ENCODE data around the gene AGTRAP. TPM values are rescaled to one million over a fixed set of nuclear protein-coding genes. Genes with fewer than 3 reads are reported as not detected.

Gene AGTRAP
- total RNA-seq, 1 experiment from 2014 or later, result 57.0 TPM

- Histone ChIP-seq H3K4me3 (ENCODE audit: low read depth in 2 of 2, low read length in 2 of 2) (no peak overlapping the region), H3K9me3 (ENCODE audit: control insufficient read depth, insufficient read depth, low read depth, low read length) (no peaks in the 10 kb centered on the region), H3K27ac (ENCODE audit: low read length) (no peak overlapping the region), H3K27me3 (ENCODE audit: control insufficient read depth, insufficient read depth, low read length) (no peaks in the 10 kb centered on the region), H3K4me1 (ENCODE audit: control insufficient read depth, insufficient read depth, low read length) (no peaks in the 10 kb centered on the region), H3K36me3 (ENCODE audit: control insufficient read depth, insufficient read depth, low read length) (no peaks in the 10 kb centered on the region)
- POLR2A ChIA-PET, result interaction anchor here (0.9 kb wide), 1 partner anchor 113 kb away, joined by 4 read pairs; no protein-coding TSS in a partner anchor
- DNase-seq (ENCODE audit: low read depth, low spot score) (no peak), ATAC-seq (no peak)
- no TSS peak for BruUV-seq (replicated peaks)
- TF ChIP-seq REST (IDR thresholded peaks at IDR 0.05; ENCODE audit: insufficient read depth in 1 of 2, low read depth in 2 of 2, low read length in 1 of 2), result no peak
- TF ChIP-seq POLR2AphosphoS5 (IDR thresholded peaks at IDR 0.05; ENCODE audit: low read depth, low read length), result no peak
- no peak for TF ChIP-seq CTCF (IDR thresholded peaks at IDR 0.05)
- TF ChIP-seq SIN3A (IDR thresholded peaks at IDR 0.05; ENCODE audit: borderline replicate concordance, insufficient read depth, low read depth, low read length), result no peak
- no peak for TF ChIP-seq TCF7L2 (IDR thresholded peaks at IDR 0.05; ENCODE audit: low read depth, low read length)
- in situ Hi-C loops (cut with HindIII; ENCODE audit: low pct_unique_long_range_greater_than_20kb, low sequenced_read_pairs), result no loop called here
- intact Hi-C loops (cut with micrococcal nuclease; ENCODE audit: unreplicated experiment), result no loop called here
- CTCF ChIA-PET, result no interaction called here
Observed at GRCh38 chr1:11778844-11779623, 43.1 kb downstream of the AGTRAP start.

GRCh38 chr1:11779715-11780379 lies 43.9 kb downstream of the AGTRAP start:
- no peak overlapping the region for H3K4me3 ChIP-seq (ENCODE audit: low read depth in 2 of 2, low read length in 2 of 2)
- ChIA-PET POLR2A (no interaction called here), CTCF (no interaction called here)
- no peaks in the 10 kb centered on the region for H3K36me3 ChIP-seq (ENCODE audit: control insufficient read depth, insufficient read depth, low read length)
- H3K27ac ChIP-seq (ENCODE audit: low read length), result no peak overlapping the region
- no peaks in the 10 kb centered on the region; the same call in 1 of the 2 replicates for H3K4me1 ChIP-seq (ENCODE audit: control insufficient read depth, insufficient read depth, low read length)
- in situ Hi-C loops (cut with HindIII; ENCODE audit: low pct_unique_long_range_greater_than_20kb, low sequenced_read_pairs) (no loop called here), intact Hi-C loops (cut with micrococcal nuclease; ENCODE audit: unreplicated experiment) (no loop called here)
- no TSS peak for BruUV-seq (replicated peaks)
- H3K27me3 ChIP-seq (ENCODE audit: control insufficient read depth, insufficient read depth, low read length), result no peaks in the 10 kb centered on the region
- ATAC-seq (no peak), DNase-seq (ENCODE audit: low read depth, low spot score) (no peak)
- no peak for TF ChIP-seq POLR2AphosphoS5 (IDR thresholded peaks at IDR 0.05; ENCODE audit: low read depth, low read length)
- TF ChIP-seq REST (IDR thresholded peaks at IDR 0.05; ENCODE audit: insufficient read depth in 1 of 2, low read depth in 2 of 2, low read length in 1 of 2), result no peak
- TF ChIP-seq CTCF (IDR thresholded peaks at IDR 0.05), result no peak
- TF ChIP-seq TCF7L2 (IDR thresholded peaks at IDR 0.05; ENCODE audit: low read depth, low read length), result no peak
- no peak for TF ChIP-seq SIN3A (IDR thresholded peaks at IDR 0.05; ENCODE audit: borderline replicate concordance, insufficient read depth, low read depth, low read length)
- H3K9me3 ChIP-seq (ENCODE audit: control insufficient read depth, insufficient read depth, low read depth, low read length), result no peaks in the 10 kb centered on the region

Data from Panc1 (cell line).